Left forelimb (tissue), 1 donor: ENCODE measurements around the gene HMGN1.

ENCODE experiments used
- DNase-seq: peaks from one replicate; pipeline ENCODE4 v3.0.0-alpha.2; 2018; ENCODE audit warnings: low spot score

HMGN1 gene

GRCh38 chr21:39296891-39297290 is 52.0 kb downstream of the HMGN1 start:
- no peak for DNase-seq
